ENCODE data around the gene ASB18. TPM values are rescaled to one million over a fixed set of nuclear protein-coding genes. Genes with fewer than 3 reads are reported as not detected.

ASB18 gene
- total and polyA plus RNA-seq, 2 donors (not counting 3 experiments of a cell fraction or from before 2014, with no cell fraction given), result not detected

- intact Hi-C loops (cut with micrococcal nuclease), result no loop called here
- Histone ChIP-seq H3K27me3 (ENCODE audit: control insufficient read depth in 2 of 2, insufficient read depth in 2 of 2, low read length in 2 of 2) (no peaks in the 10 kb centered on the region), H3K4me3 (replicated peaks in 1 of 3; ENCODE audit: insufficient read depth in 1 of 3, low read depth in 1 of 3, low read length in 3 of 3) (no peak overlapping the region), H3K36me3 (ENCODE audit: control insufficient read depth in 2 of 2, extremely low read depth in 1 of 2, insufficient read depth in 2 of 2, low read length in 2 of 2) (no peaks in the 10 kb centered on the region), H2AFZ (ENCODE audit: low read depth, low read length) (no peak overlapping the region), H4K20me1 (replicated peaks; ENCODE audit: control insufficient read depth, extremely low read depth, insufficient read depth, low read length) (no peaks in the 10 kb centered on the region), H3K79me2 (ENCODE audit: control insufficient read depth, insufficient read depth, low read length) (no peaks in the 10 kb centered on the region), H3K4me2 (ENCODE audit: insufficient read depth, low read length) (no peak overlapping the region), H3K9me3 (replicated peaks; ENCODE audit: control insufficient read depth, insufficient read depth, low read length) (no peaks in the 10 kb centered on the region), H3K27ac (ENCODE audit: insufficient read depth, low read depth, low read length) (no peak overlapping the region), H3K9ac (replicated peaks; ENCODE audit: extremely low read depth, insufficient read depth, low read length) (no peak overlapping the region), H3K9me1 (replicated peaks; ENCODE audit: control insufficient read depth, extremely low read depth, insufficient read depth, low read length) (no peaks in the 10 kb centered on the region), H3K4me1 (ENCODE audit: control insufficient read depth, extremely low read depth, insufficient read depth, low read length) (peaks cover 9% of the 10 kb centered on the region)
- ChIA-PET CTCF (no interaction called here), POLR2A (no interaction called here)
- DNase-seq (ENCODE audit: low read depth, low spot score) (no peak), FAIRE-seq (no peak)
- BruUV-seq (replicated peaks), result no TSS peak
- dilution Hi-C loops (cut with MboI; ENCODE audit: extremely low pct_ligation_motif_present, low sequenced_read_pairs), result no loop called here
- TF ChIP-seq POLR2A (IDR thresholded peaks at IDR 0.05; ENCODE audit: low read depth, low read length) (no peak), FOS (IDR thresholded peaks at IDR 0.05; ENCODE audit: borderline replicate concordance, insufficient read depth, low read length) (no peak), JUN (IDR thresholded peaks at IDR 0.05; ENCODE audit: borderline replicate concordance, insufficient read depth, insufficient read length, low read depth) (no peak), EZH2 (IDR thresholded peaks at IDR 0.05; ENCODE audit: borderline replicate concordance, low read depth, low read length, severe bottlenecking) (no peak), GATA2 (IDR thresholded peaks at IDR 0.05; ENCODE audit: insufficient read depth, insufficient read length, low read depth, low read length) (no peak), MYC (IDR thresholded peaks at IDR 0.05; ENCODE audit: low read depth, low read length) (no peak), CTCF (IDR thresholded peaks at IDR 0.05; ENCODE audit: extremely low read depth in 1 of 2, insufficient read depth in 1 of 2, low read depth in 1 of 2, low read length in 2 of 2) (no peak), POLR2AphosphoS5 (IDR thresholded peaks at IDR 0.05; ENCODE audit: insufficient read depth, low read depth, low read length) (no peak)
- TF ChIP-seq, protein P1, sequence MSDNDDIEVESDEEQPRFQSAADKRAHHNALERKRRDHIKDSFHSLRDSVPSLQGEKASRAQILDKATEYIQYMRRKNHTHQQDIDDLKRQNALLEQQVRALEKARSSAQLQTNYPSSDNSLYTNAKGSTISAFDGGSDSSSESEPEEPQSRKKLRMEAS (IDR thresholded peaks at IDR 0.05; ENCODE audit: insufficient read depth, insufficient read length), result no peak
Observed at GRCh38 chr2:236184701-236185100, 79.5 kb downstream of the ASB18 start.

Data from endothelial cell of umbilical vein (primary cell).